K562 (cell line): ENCODE data around the gene DSE. TPM values are rescaled to one million over a fixed set of nuclear protein-coding genes. Genes with fewer than 3 reads are reported as not detected.
A peak's percentile ranks its signal among the peaks of the same experiment; 100 is the strongest.

Experiments used
- ATAC-seq: fragments of 200-7000 bp; cut with Tn5 transposase; 3 replicates; pipeline ENCODE4 v1.9.1; 2020; ENCODE audit warnings: moderate library complexity
- BruUV-seq: library from RNA; stranded (reverse); fragments of 400-500 nt; replicated peaks from 2 replicates; lab custom pipeline; 2021; lab: Mats Ljungman, UMichigan
- CTCF ChIA-PET: fragments of 300-600 bp; formaldehyde crosslinking; extraction: SDS; loops from one replicate; lab custom pipeline; 2021; ENCODE audit warnings: low intra/inter-chr PET ratio; lab: Yijun Ruan, JAX
- POLR2A ChIA-PET: fragments of 300-600, 350-650 bp; sonication (Branson Sonifier 250); formaldehyde crosslinking; extraction: SDS; loops from one replicate; lab custom pipeline; 2021; ENCODE audit warnings: antibody characterized with exemption, inconsistent platforms; lab: Yijun Ruan, JAX
- DNase-seq, 4 experiments: peaks; one replicate each; pipeline versions ENCODE4 v3.0.0 to v3.0.0-alpha.2; 2011 to 2018; ENCODE audit warnings: low spot score in 3 of 4, mixed read lengths in 3 of 4; ENCODE audit errors: extremely low read depth in 1 of 4
- FAIRE-seq: peaks from 2 replicates; lab custom pipeline; 2011; peaks lifted over from hg19 to GRCh38; lab: Jason Lieb, UNC
- H2AFZ ChIP-seq: 2 replicates; pipeline ENCODE4 v1.6.0; 2011; ENCODE audit warnings: low read depth, low read length, control low read depth, inconsistent platforms
- H3K27ac ChIP-seq: fragments of 200-600 bp; 3 replicates; pipeline ENCODE4 v1.8.0; 2011; ENCODE audit warnings: low read depth, mild to moderate bottlenecking, control low read depth, inconsistent platforms, low read length, moderate library complexity, mixed read lengths; ENCODE audit errors: extremely low read depth
- H3K27me3 ChIP-seq, 2 experiments: fragments of 300-600 bp in 1 of 2; 2 replicates in 1 of 2; 3 replicates in 1 of 2; pipeline versions ENCODE4 v1.6.0 to v1.8.0; 2011; ENCODE audit warnings: inconsistent platforms in 2 of 2, low read length in 2 of 2, mild to moderate bottlenecking in 1 of 2, mixed read lengths in 1 of 2, moderate library complexity in 1 of 2; ENCODE audit not compliant: control insufficient read depth in 2 of 2, insufficient read depth in 2 of 2
- H3K36me3 ChIP-seq: fragments of 300-600 bp; 3 replicates; pipeline ENCODE4 v1.8.0; 2011; ENCODE audit warnings: mild to moderate bottlenecking, low read length, inconsistent platforms; ENCODE audit not compliant: control insufficient read depth, insufficient read depth
- H3K4me1 ChIP-seq, 2 experiments: fragments of 200-600 bp in 1 of 2; replicated peaks in 1 of 2; 2 replicates in 1 of 2; 3 replicates in 1 of 2; pipeline versions ENCODE4 v1.5.1 to v1.8.0; 2011; ENCODE audit warnings: inconsistent platforms in 2 of 2, low read length in 2 of 2, mild to moderate bottlenecking in 1 of 2, mixed read lengths in 1 of 2, moderate library complexity in 1 of 2; ENCODE audit not compliant: control insufficient read depth in 2 of 2, insufficient read depth in 2 of 2
- H3K4me2 ChIP-seq: 2 replicates; pipeline ENCODE4 v1.6.1; 2011; ENCODE audit warnings: low read length, control low read depth, inconsistent platforms, mixed read lengths; ENCODE audit not compliant: insufficient read depth
- H3K4me3 ChIP-seq: fragments of 200-600 bp; sonication (generic), shearing (Covaris generic); 2 replicates; pipeline ENCODE4 v1.5.1; 2016; ENCODE audit warnings: control low read depth, inconsistent platforms
- H3K79me2 ChIP-seq: fragments of 200-600 bp; 3 replicates; pipeline ENCODE4 v1.8.0; 2011; ENCODE audit warnings: low read length, inconsistent platforms; ENCODE audit not compliant: control insufficient read depth, insufficient read depth
- H3K9ac ChIP-seq, 2 experiments: 2 replicates each; pipeline versions ENCODE4 v1.6.0 to v1.6.1; 2011; ENCODE audit warnings: low read depth in 2 of 2, low read length in 2 of 2, control low read depth in 1 of 2, inconsistent platforms in 1 of 2, mild to moderate bottlenecking in 1 of 2, mixed read lengths in 1 of 2; ENCODE audit not compliant: insufficient read depth in 1 of 2
- H3K9me1 ChIP-seq: one replicate; pipeline ENCODE4 v1.6.0; 2011; ENCODE audit warnings: inconsistent platforms, mild to moderate bottlenecking, low read length, moderate library complexity; ENCODE audit not compliant: control insufficient read depth, insufficient read depth
- H3K9me3 ChIP-seq: replicated peaks from 2 replicates; pipeline ENCODE4 v1.5.1; 2011; ENCODE audit warnings: low read depth, low read length, inconsistent platforms; ENCODE audit not compliant: control insufficient read depth, insufficient read depth
- H4K20me1 ChIP-seq: replicated peaks from 2 replicates; pipeline ENCODE4 v1.6.1; 2011; ENCODE audit warnings: low read length, inconsistent platforms, mixed read lengths; ENCODE audit not compliant: control insufficient read depth, insufficient read depth
- CHD4 ChIP-seq: fragments of 200-600 bp; sonication (generic); IDR thresholded peaks from 3 replicates; pipeline ENCODE4 v1.6.1; 2012; ENCODE audit warnings: low read depth, mild to moderate bottlenecking, mixed read lengths, low read length, inconsistent platforms; ENCODE audit not compliant: insufficient read depth, insufficient replicate concordance, poor library complexity, severe bottlenecking
- ETV6 ChIP-seq, 3 experiments: fragments of 150-350 bp in 1 of 3; sonication (generic) in 1 of 3; formaldehyde crosslinking in 1 of 3; IDR thresholded peaks; 2 replicates each; pipeline versions ENCODE4 v1.6.1 to v1.8.0; 2014 to 2022; ENCODE audit warnings: borderline replicate concordance in 2 of 3, low read depth in 2 of 3, antibody characterized with exemption in 1 of 3, low read length in 1 of 3, mild to moderate bottlenecking in 1 of 3, missing genetic modification reagents in 1 of 3
- FOXJ3 ChIP-seq: sonication (generic); formaldehyde crosslinking; IDR thresholded peaks from 2 replicates; pipeline ENCODE4 v1.4.0; 2020; ENCODE audit warnings: mild to moderate bottlenecking, missing genetic modification reagents
- RBM22 ChIP-seq: fragments of 200-400 bp; formaldehyde crosslinking; IDR thresholded peaks from 2 replicates; pipeline ENCODE4 v1.6.1; 2018; ENCODE audit warnings: low read length, low read depth; ENCODE audit not compliant: poor library complexity, severe bottlenecking
- SPI1 ChIP-seq: IDR thresholded peaks from 2 replicates; pipeline ENCODE4 v1.6.1; 2011; ENCODE audit warnings: low read depth, low read length, control low read depth, borderline replicate concordance
- SRSF1 ChIP-seq: fragments of 200-400 bp; formaldehyde crosslinking; IDR thresholded peaks from 2 replicates; pipeline ENCODE4 v1.6.1; 2017; ENCODE audit warnings: mild to moderate bottlenecking, low read depth, low read length, moderate library complexity
- TBP ChIP-seq: optimal IDR thresholded peaks from 2 replicates; pipeline ENCODE3; 2011; ENCODE audit warnings: low read depth, low read length, improper control_type of control experiment
- TCFL5 ChIP-seq: fragments of 250-450 bp; sonication (Bioruptor Pico); conservative IDR thresholded peaks from 2 replicates; pipeline ENCODE4 v1.6.1; 2021; ENCODE audit warnings: mild to moderate bottlenecking, moderate library complexity, matching md5 sums
- UBTF ChIP-seq, 2 experiments: IDR thresholded peaks; 2 replicates each; pipeline ENCODE4 v1.6.1; 2012; ENCODE audit warnings: improper control_type of control experiment in 2 of 2, low read depth in 2 of 2, low read length in 2 of 2, borderline replicate concordance in 1 of 2
- ZEB2 ChIP-seq: fragments of 450-650 bp; IDR thresholded peaks from 2 replicates; pipeline ENCODE4 v1.6.1; 2016
- WGBS: fragments of 100-300 bp; shearing (Covaris generic); methylation state at CpG from one replicate; pipeline ENCODE4 v1.1.6; 2016; ENCODE audit warnings: low coverage, mixed read lengths; ENCODE audit not compliant: insufficient coverage; ENCODE audit errors: missing lambda C conversion rate; 5-methylcytosine and 5-hydroxymethylcytosine counted together
- in situ Hi-C: fragments of 300-500 bp; cut with MboI; formaldehyde crosslinking; loops from 4 replicates; pipeline ENCODE4 v1.15.0; 2018; ENCODE audit warnings: inconsistent platforms, mixed read lengths
- intact Hi-C: fragments of 100-400 bp; cut with micrococcal nuclease; formaldehyde crosslinking; loops from 2 replicates; pipeline ENCODE4 v1.14.2; 2022
- polyA plus RNA-seq, 8 experiments: library from polyadenylated mRNA; depleted of rRNA in 4 of 8; stranded (reverse) in 5 of 8; unstranded in 3 of 8; fragments of >200 nt; fragmentation: Nextera tagmentation in 2 of 8; fragmentation: Illumina TruSeq in 1 of 8; extraction: Ambion mirVana in 2 of 8; extraction: Trizol in 1 of 8; gene quantifications; 2 replicates each; pipeline versions ENCODE4 v1.2.1 to v1.2.3, GENCODE V29; 2011 to 2014; ENCODE audit warnings: inconsistent platforms in 1 of 8, missing spikeins in 1 of 8
- total RNA-seq, 7 experiments: library from RNA; depleted of rRNA in 6 of 7; stranded (reverse); fragments of >200 nt in 6 of 7; fragmentation: Illumina TruSeq in 2 of 7; extraction: Trizol in 2 of 7; gene quantifications; 2 replicates each; pipeline versions ENCODE4 v1.2.1 to v1.2.3, GENCODE V29; 2011 to 2021; ENCODE audit warnings: low replicate concordance in 1 of 7
- TF ChIP-seq, protein P1 (sequence below): sonication (generic); formaldehyde crosslinking; IDR thresholded peaks from 2 replicates; pipeline ENCODE4 v1.8.1; 2022; ENCODE audit warnings: missing genetic modification reagents

Gene DSE
- total and polyA plus RNA-seq, 9 of the 15 experiments (the other 6 are each of a cell fraction or from before 2014, with no cell fraction given), result 0.49 to 1.7 (median 0.79) TPM

DNA sequence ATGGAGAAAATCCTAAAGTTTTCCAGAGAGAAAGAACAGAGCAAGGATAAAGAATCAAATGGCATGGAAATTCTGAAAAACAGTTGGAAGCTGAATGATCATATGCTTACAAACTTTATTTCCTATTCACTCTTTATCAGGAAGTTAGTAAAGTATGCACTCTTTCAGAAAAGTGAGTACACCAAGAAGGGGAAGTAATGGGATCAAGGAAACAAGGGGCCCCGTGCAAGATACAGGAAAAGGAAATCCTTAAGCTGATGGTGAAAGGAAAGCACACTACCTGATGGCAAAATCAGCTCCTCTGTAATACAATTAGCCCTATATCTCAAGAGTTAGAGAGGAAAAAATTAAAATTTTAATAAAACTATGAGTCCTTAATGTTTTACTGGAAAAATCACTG is 104.4 kb downstream of the DSE start:
- WGBS, result 0% methylated on average over 1 of the region's 1 CpG
- H3K4me1 ChIP-seq, result no peaks in the 10 kb centered on the region; a peak in 2 of 5 replicates
- intact Hi-C loops, result no loop called here

GRCh38 chr6:116476002-116476678 is 105.4 kb downstream of the DSE start:
- ChIA-PET CTCF (no interaction called here), POLR2A (interaction anchor here (0.7 kb wide), 1 partner anchor 11 kb away, joined by 3 read pairs; no protein-coding TSS in a partner anchor)
- Histone ChIP-seq H4K20me1 (no peaks in the 10 kb centered on the region), H2AFZ (peak overlapping the region; percentile 81), H3K9ac (no peak overlapping the region), H3K27me3 (no peaks in the 10 kb centered on the region), H3K4me1 (no peaks in the 10 kb centered on the region; a peak in 2 of 5 replicates), H3K36me3 (no peaks in the 10 kb centered on the region), H3K9me3 (no peaks in the 10 kb centered on the region), H3K9me1 (no peaks in the 10 kb centered on the region), H3K27ac (peak overlapping the region; percentile 13; the same call in 1 of the 3 replicates), H3K4me2 (no peak overlapping the region; the same call in 1 of the 2 replicates), H3K4me3 (no peak overlapping the region), H3K79me2 (no peaks in the 10 kb centered on the region)
- BruUV-seq, result no TSS peak
- DNase-seq (no peak), FAIRE-seq (no peak), ATAC-seq (peak; percentile 72)
- intact Hi-C loops (no loop called here), in situ Hi-C loops (no loop called here)
- 27% methylated on average over 5 of the region's 5 CpGs for WGBS
- TF ChIP-seq SRSF1, result no peak
- no peak for TF ChIP-seq TCFL5 (CRISPR knock-in tag)
- TF ChIP-seq, protein P1, sequence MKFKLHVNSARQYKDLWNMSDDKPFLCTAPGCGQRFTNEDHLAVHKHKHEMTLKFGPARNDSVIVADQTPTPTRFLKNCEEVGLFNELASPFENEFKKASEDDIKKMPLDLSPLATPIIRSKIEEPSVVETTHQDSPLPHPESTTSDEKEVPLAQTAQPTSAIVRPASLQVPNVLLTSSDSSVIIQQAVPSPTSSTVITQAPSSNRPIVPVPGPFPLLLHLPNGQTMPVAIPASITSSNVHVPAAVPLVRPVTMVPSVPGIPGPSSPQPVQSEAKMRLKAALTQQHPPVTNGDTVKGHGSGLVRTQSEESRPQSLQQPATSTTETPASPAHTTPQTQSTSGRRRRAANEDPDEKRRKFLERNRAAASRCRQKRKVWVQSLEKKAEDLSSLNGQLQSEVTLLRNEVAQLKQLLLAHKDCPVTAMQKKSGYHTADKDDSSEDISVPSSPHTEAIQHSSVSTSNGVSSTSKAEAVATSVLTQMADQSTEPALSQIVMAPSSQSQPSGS (CRISPR knock-in tag), result no peak
- TF ChIP-seq FOXJ3, result no peak
- no peak for TF ChIP-seq ZEB2
- peak; percentile 94 for TF ChIP-seq SPI1
- 0 out of 4 replicates have a peak, but pooled peaks of 1 of the 2 experiments have one; percentile 26 for TF ChIP-seq ETV6 (IDR thresholded peaks at IDR 0.05; ENCODE audit: borderline replicate concordance in 1 of 2, low read depth in 2 of 2, low read length in 1 of 2)
- TF ChIP-seq ETV6 (CRISPR knock-in tag; IDR thresholded peaks at IDR 0.05; ENCODE audit: borderline replicate concordance), result no peak
- no peak for TF ChIP-seq UBTF (IDR thresholded peaks at IDR 0.05; ENCODE audit: borderline replicate concordance in 1 of 2, low read depth in 2 of 2, low read length in 2 of 2)
- no peak for TF ChIP-seq RBM22

More for the DNA sequence above, 104.4 kb downstream of the DSE start:
- DNase-seq (no peak), FAIRE-seq (peak; percentile 69), ATAC-seq (peak; percentile 54; the same call in 2 of the 3 replicates)
- Histone ChIP-seq H3K36me3 (no peaks in the 10 kb centered on the region), H2AFZ (peak overlapping the region; percentile 81), H3K27me3 (no peaks in the 10 kb centered on the region), H3K79me2 (no peaks in the 10 kb centered on the region), H3K9me3 (no peaks in the 10 kb centered on the region), H4K20me1 (no peaks in the 10 kb centered on the region), H3K4me3 (no peak overlapping the region), H3K4me2 (no peak overlapping the region), H3K9ac (no peak overlapping the region), H3K27ac (no peak overlapping the region), H3K9me1 (no peaks in the 10 kb centered on the region)
- CTCF ChIA-PET, result no interaction called here
- TF ChIP-seq TBP, result peak; percentile 13
- no peak for TF ChIP-seq CHD4
- in situ Hi-C loops, result no loop called here
- no TSS peak for BruUV-seq
- POLR2A ChIA-PET, result interaction anchor here (0.7 kb wide), 1 partner anchor 10 kb away, joined by 3 read pairs; no protein-coding TSS in a partner anchor
